Putamen (tissue), 1 donor: ENCODE results near the gene RASSF6.
"Not testable (repeated sequence)": the region's sequence is repeated elsewhere in the genome, so short reads cannot be mapped to it uniquely, and the experiment has no call there.

ENCODE experiments used
- DNase-seq: peaks from one replicate; pipeline ENCODE4 v3.0.0-alpha.2; 2016; ENCODE audit warnings: low spot score

The RASSF6 gene

GRCh38 chr4:73612032-73612431 lies 8.2 kb downstream of the RASSF6 start:
- DNase-seq = no peak

GRCh38 chr4:73609706-73610105 lies 10.5 kb downstream of the RASSF6 start:
- DNase-seq = no peak

GRCh38 chr4:73608689-73609594 lies 11.3 kb downstream of the RASSF6 start:
- DNase-seq = no peak

- DNase-seq = no peak
Measured at GRCh38 chr4:73607375-73608033, 12.7 kb downstream of the RASSF6 start.

- no peak for DNase-seq
Measured at GRCh38 chr4:73606465-73606974, 13.7 kb downstream of the RASSF6 start.

- no peak for DNase-seq
Measured at GRCh38 chr4:73603854-73604584, 16.2 kb downstream of the RASSF6 start.

- DNase-seq = no peak
Measured at GRCh38 chr4:73603271-73603710, 16.9 kb downstream of the RASSF6 start.

- no peak for DNase-seq
Measured at GRCh38 chr4:73600954-73601353, 19.3 kb downstream of the RASSF6 start.

- no peak for DNase-seq
Measured at GRCh38 chr4:73599182-73599581, 21.1 kb downstream of the RASSF6 start.

GRCh38 chr4:73597594-73597993 lies 22.6 kb downstream of the RASSF6 start:
- no peak for DNase-seq

GRCh38 chr4:73597183-73597582 lies 23.1 kb downstream of the RASSF6 start:
- DNase-seq = not testable (repeated sequence)

GRCh38 chr4:73596001-73596400 lies 24.2 kb downstream of the RASSF6 start:
- DNase-seq = no peak

- DNase-seq = peak; percentile 5
Measured at GRCh38 chr4:73593631-73594241, 26.5 kb downstream of the RASSF6 start.

- DNase-seq = no peak
Measured at GRCh38 chr4:73589887-73590801, 30.1 kb downstream of the RASSF6 start.

- no peak for DNase-seq
Measured at GRCh38 chr4:73589261-73589847, 30.9 kb downstream of the RASSF6 start.

- no peak for DNase-seq
Measured at GRCh38 chr4:73588613-73589012, 31.6 kb downstream of the RASSF6 start.

- DNase-seq = no peak
Measured at GRCh38 chr4:73586666-73587065, 33.6 kb downstream of the RASSF6 start.

- no peak for DNase-seq
Measured at GRCh38 chr4:73586040-73586439, 34.2 kb downstream of the RASSF6 start.

GRCh38 chr4:73585345-73585744 lies 34.9 kb downstream of the RASSF6 start:
- no peak for DNase-seq

GRCh38 chr4:73583666-73584065 lies 36.6 kb downstream of the RASSF6 start:
- no peak for DNase-seq
